Left renal pelvis (tissue), 4 donors: Measurements from ENCODE around the gene FUZ. TPM values are rescaled to one million over a fixed set of nuclear protein-coding genes. Genes with fewer than 3 reads are reported as not detected.

ENCODE experiments used
- DNase-seq, 4 donors: peaks; one replicate each; pipeline ENCODE4 v3.0.0-alpha.2; 2013; ENCODE audit warnings: low read depth in 4 of 4, low spot score in 3 of 4
- polyA plus RNA-seq, 4 donors: library from polyadenylated mRNA; unstranded; fragments of 120-200 nt; gene quantifications; one replicate each; pipeline ENCODE4 v1.2.1, GENCODE V29; 2013; ENCODE audit not compliant: insufficient read length in 4 of 4

The FUZ gene
- polyA plus RNA-seq, 4 donors: 20.9 to 43.3 (median 35.5) TPM

GRCh38 chr19:49786376-49786820 is 26.7 kb downstream of the FUZ start:
- DNase-seq: no peak

GRCh38 chr19:49782515-49782914 is 30.6 kb downstream of the FUZ start:
- DNase-seq: no peak

- no peak for DNase-seq
Observed at GRCh38 chr19:49781394-49781793, 31.7 kb downstream of the FUZ start.

- DNase-seq: no peak
Observed at GRCh38 chr19:49780861-49781260, 32.2 kb downstream of the FUZ start.

GRCh38 chr19:49779731-49780555 is 33.1 kb downstream of the FUZ start:
- DNase-seq: no peak

- no peak for DNase-seq
Observed at GRCh38 chr19:49776371-49776764, 36.7 kb downstream of the FUZ start.

- DNase-seq: no peak
Observed at GRCh38 chr19:49775742-49776370, 37.2 kb downstream of the FUZ start.

GRCh38 chr19:49774969-49775368 is 38.1 kb downstream of the FUZ start:
- no peak for DNase-seq

GRCh38 chr19:49773663-49774350 is 39.3 kb downstream of the FUZ start:
- DNase-seq: no peak

- no peak for DNase-seq
Observed at GRCh38 chr19:49772850-49773432, 40.2 kb downstream of the FUZ start.

- DNase-seq: no peak
Observed at GRCh38 chr19:49771674-49772139, 41.4 kb downstream of the FUZ start.

GRCh38 chr19:49770529-49770928 is 42.6 kb downstream of the FUZ start:
- no peak for DNase-seq

- no peak for DNase-seq
Observed at GRCh38 chr19:49767967-49768581, 45.0 kb downstream of the FUZ start.

- no peak for DNase-seq
Observed at GRCh38 chr19:49767381-49767780, 45.7 kb downstream of the FUZ start.

GRCh38 chr19:49766930-49767299 is 46.2 kb downstream of the FUZ start, which contains the start of gene AP2A1:
TSS of gene AP2A1 (plus strand) at chr19:49767001. CDS start at chr19:49767134, 133 bp downstream.
- no peak for DNase-seq

- DNase-seq: peak; percentile 98 to 100 (median 99)
Observed at GRCh38 chr19:49766007-49766929, 46.8 kb downstream of the FUZ start.

GRCh38 chr19:49764341-49764740 is 48.8 kb downstream of the FUZ start:
- DNase-seq: no peak

- DNase-seq: no peak
Observed at GRCh38 chr19:49763230-49763629, 49.9 kb downstream of the FUZ start, which contains the start of gene TSKS. TSS of gene TSKS (minus strand) at chr19:49763306. CDS start at chr19:49763247, 59 bp downstream.

- no peak for DNase-seq
Observed at GRCh38 chr19:49761625-49762311, 51.3 kb downstream of the FUZ start.
